Measurements from ENCODE around the gene ELANE.

DNA sequence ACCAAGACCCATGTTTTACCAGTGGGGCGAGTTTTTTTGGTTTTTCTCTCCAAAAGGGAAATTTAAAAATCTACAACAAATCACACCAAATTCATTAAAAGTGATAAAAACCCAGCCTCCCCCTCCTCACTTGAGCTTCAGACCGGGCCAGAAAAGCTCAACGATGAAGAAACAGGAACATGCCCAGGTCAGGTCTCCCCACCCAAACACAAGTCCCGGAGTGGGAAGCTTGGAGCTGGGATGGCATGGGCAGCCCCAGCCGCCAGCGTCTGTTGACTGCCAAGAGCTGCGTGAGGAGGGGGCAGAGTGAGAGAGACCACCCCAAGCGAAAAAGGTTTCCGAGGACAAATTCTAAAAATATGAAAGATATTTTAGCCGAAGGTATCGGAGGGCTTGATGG lies 44.9 kb downstream of the ELANE start:
- TF ChIP-seq, protein P1, sequence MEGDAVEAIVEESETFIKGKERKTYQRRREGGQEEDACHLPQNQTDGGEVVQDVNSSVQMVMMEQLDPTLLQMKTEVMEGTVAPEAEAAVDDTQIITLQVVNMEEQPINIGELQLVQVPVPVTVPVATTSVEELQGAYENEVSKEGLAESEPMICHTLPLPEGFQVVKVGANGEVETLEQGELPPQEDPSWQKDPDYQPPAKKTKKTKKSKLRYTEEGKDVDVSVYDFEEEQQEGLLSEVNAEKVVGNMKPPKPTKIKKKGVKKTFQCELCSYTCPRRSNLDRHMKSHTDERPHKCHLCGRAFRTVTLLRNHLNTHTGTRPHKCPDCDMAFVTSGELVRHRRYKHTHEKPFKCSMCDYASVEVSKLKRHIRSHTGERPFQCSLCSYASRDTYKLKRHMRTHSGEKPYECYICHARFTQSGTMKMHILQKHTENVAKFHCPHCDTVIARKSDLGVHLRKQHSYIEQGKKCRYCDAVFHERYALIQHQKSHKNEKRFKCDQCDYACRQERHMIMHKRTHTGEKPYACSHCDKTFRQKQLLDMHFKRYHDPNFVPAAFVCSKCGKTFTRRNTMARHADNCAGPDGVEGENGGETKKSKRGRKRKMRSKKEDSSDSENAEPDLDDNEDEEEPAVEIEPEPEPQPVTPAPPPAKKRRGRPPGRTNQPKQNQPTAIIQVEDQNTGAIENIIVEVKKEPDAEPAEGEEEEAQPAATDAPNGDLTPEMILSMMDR (conservative IDR thresholded peaks at IDR 0.05 in 1 of 2, IDR thresholded peaks at IDR 0.05 in 1 of 2; ENCODE audit: low read depth in 1 of 2, low read length in 2 of 2) = no peak
- no peak for TF ChIP-seq EZH2 (IDR thresholded peaks at IDR 0.05; ENCODE audit: low read length, missing control alignments)
